ENCODE results near the gene STAB2.

STAB2 gene

GRCh38 chr12:103578926-103579325 is 8.1 kb upstream of the STAB2 start:
- no peak for DNase-seq (ENCODE audit: low read depth in 3 of 3, low spot score in 1 of 3)

- DNase-seq (ENCODE audit: low read depth in 3 of 3, low spot score in 1 of 3): no peak
Measured at GRCh38 chr12:103580026-103580425, 7.0 kb upstream of the STAB2 start.

GRCh38 chr12:103583008-103583407 is 4.1 kb upstream of the STAB2 start:
- no peak for DNase-seq (ENCODE audit: low read depth in 3 of 3, low spot score in 1 of 3)

GRCh38 chr12:103586132-103586531 is 941 bp upstream of the STAB2 start:
- DNase-seq (ENCODE audit: low read depth in 3 of 3, low spot score in 1 of 3): no peak

GRCh38 chr12:103588680-103589079 is 1.6 kb downstream of the STAB2 start:
- DNase-seq (ENCODE audit: low read depth in 3 of 3, low spot score in 1 of 3): no peak

GRCh38 chr12:103589517-103589916 is 2.4 kb downstream of the STAB2 start:
- DNase-seq (ENCODE audit: low read depth in 3 of 3, low spot score in 1 of 3): no peak

GRCh38 chr12:103590271-103590670 is 3.2 kb downstream of the STAB2 start:
- no peak for DNase-seq (ENCODE audit: low read depth in 3 of 3, low spot score in 1 of 3)

- no peak for DNase-seq (ENCODE audit: low read depth in 3 of 3, low spot score in 1 of 3)
Measured at GRCh38 chr12:103596981-103597380, 9.9 kb downstream of the STAB2 start.

GRCh38 chr12:103599274-103599673 is 12.2 kb downstream of the STAB2 start:
- DNase-seq (ENCODE audit: low read depth in 3 of 3, low spot score in 1 of 3): no peak

- no peak for DNase-seq (ENCODE audit: low read depth in 3 of 3, low spot score in 1 of 3)
Measured at GRCh38 chr12:103600967-103601728, 14.1 kb downstream of the STAB2 start.

GRCh38 chr12:103620395-103620794 is 33.3 kb downstream of the STAB2 start:
- DNase-seq (ENCODE audit: low read depth in 3 of 3, low spot score in 1 of 3): no peak

GRCh38 chr12:103623716-103624115 is 36.6 kb downstream of the STAB2 start:
- DNase-seq (ENCODE audit: low read depth in 3 of 3, low spot score in 1 of 3): no peak

GRCh38 chr12:103626498-103626897 is 39.4 kb downstream of the STAB2 start:
- DNase-seq (ENCODE audit: low read depth in 3 of 3, low spot score in 1 of 3): no peak

GRCh38 chr12:103627189-103627855 is 40.2 kb downstream of the STAB2 start:
- no peak for DNase-seq (ENCODE audit: low read depth in 3 of 3, low spot score in 1 of 3)

- DNase-seq (ENCODE audit: low read depth in 3 of 3, low spot score in 1 of 3): peak in 1 of 3 donors; percentile 13
Measured at GRCh38 chr12:103632554-103633216, 45.6 kb downstream of the STAB2 start.

GRCh38 chr12:103634732-103635131 is 47.7 kb downstream of the STAB2 start:
- DNase-seq (ENCODE audit: low read depth in 3 of 3, low spot score in 1 of 3): no peak

- no peak for DNase-seq (ENCODE audit: low read depth in 3 of 3, low spot score in 1 of 3)
Measured at GRCh38 chr12:103635419-103635818, 48.3 kb downstream of the STAB2 start.

- no peak for DNase-seq (ENCODE audit: low read depth in 3 of 3, low spot score in 1 of 3)
Measured at GRCh38 chr12:103637021-103637420, 49.9 kb downstream of the STAB2 start.

- DNase-seq (ENCODE audit: low read depth in 3 of 3, low spot score in 1 of 3): no peak
Measured at GRCh38 chr12:103637429-103637828, 50.4 kb downstream of the STAB2 start.

- DNase-seq (ENCODE audit: low read depth in 3 of 3, low spot score in 1 of 3): no peak
Measured at GRCh38 chr12:103639983-103640382, 52.9 kb downstream of the STAB2 start.

- DNase-seq (ENCODE audit: low read depth in 3 of 3, low spot score in 1 of 3): no peak
Measured at GRCh38 chr12:103640410-103640809, 53.3 kb downstream of the STAB2 start.

- DNase-seq (ENCODE audit: low read depth in 3 of 3, low spot score in 1 of 3): no peak
Measured at GRCh38 chr12:103640831-103641230, 53.8 kb downstream of the STAB2 start.
